ENCODE data around the gene FBXL19. TPM values are rescaled to one million over a fixed set of nuclear protein-coding genes. Genes with fewer than 3 reads are reported as not detected.

The FBXL19 gene
- polyA plus RNA-seq, 2 of the 4 experiments (the other 2 are of a cell fraction), result 5.6 to 21.5 TPM

DNA sequence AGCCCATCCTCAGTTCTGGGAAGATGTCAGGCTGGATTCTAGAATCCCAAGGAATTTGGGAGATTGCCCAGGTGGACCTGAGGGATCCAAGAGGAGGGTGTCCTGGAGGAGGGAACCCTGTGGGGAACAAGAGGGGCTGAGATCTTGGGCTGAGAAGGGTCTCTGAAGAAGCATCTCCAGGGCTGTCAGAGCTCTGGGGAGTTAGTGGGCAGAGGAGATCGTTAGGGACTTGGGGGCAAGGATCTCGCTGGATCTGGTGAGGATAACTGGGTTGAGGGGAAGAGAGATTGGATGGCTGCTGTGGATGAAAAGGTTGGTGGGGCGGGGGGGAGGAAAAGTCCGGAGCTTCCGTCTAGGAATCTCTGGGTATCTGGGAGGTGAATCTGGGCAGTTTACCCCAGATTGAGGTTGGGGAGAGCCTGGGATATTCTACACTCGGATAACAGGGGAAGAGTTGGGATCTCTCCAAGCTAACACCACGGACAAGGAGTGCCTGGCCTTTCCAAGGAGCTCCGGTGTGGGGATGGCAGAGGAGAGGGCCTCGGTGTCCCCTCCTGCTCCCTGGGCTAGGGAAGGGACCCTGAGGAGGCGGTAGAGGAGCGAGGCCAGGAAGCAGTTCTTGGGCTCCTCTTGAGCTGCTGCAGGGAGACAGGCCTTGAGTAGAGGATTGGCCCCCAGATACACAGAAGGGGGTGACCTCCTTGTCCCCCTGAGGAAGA lies 1.7 kb downstream of the FBXL19 start:
- POLR2A ChIA-PET, result no interaction called here
- Histone ChIP-seq H3K27ac (peak overlapping the region; percentile 95 to 99; a peak in 5 of 6 replicates), H3K4me1 (peaks cover 15% of the 10 kb centered on the region; the same call in 2 of the 3 replicates), H3K9me3 (no peaks in the 10 kb centered on the region), H3K4me3 (peak overlapping the region; percentile 87), H3K4me2 (peak overlapping the region; percentile 97)
- FAIRE-seq, result no peak
- DNase-seq (ENCODE audit: low read depth in 1 of 2, low spot score in 1 of 2), result no peak
- WGBS (ENCODE audit: missing lambda C conversion rate), result 79% methylated on average over 11 of the region's 11 CpGs
- no peak for ATAC-seq
- TF ChIP-seq RNF2 (IDR thresholded peaks at IDR 0.05; ENCODE audit: borderline replicate concordance, low read depth) (no peak), EHMT2 (IDR thresholded peaks at IDR 0.05; ENCODE audit: low read depth) (no peak), KDM1A (IDR thresholded peaks at IDR 0.05; ENCODE audit: low read depth) (no peak), NR3C1 (IDR thresholded peaks at IDR 0.05) (no peak)
- TF ChIP-seq, protein P1, sequence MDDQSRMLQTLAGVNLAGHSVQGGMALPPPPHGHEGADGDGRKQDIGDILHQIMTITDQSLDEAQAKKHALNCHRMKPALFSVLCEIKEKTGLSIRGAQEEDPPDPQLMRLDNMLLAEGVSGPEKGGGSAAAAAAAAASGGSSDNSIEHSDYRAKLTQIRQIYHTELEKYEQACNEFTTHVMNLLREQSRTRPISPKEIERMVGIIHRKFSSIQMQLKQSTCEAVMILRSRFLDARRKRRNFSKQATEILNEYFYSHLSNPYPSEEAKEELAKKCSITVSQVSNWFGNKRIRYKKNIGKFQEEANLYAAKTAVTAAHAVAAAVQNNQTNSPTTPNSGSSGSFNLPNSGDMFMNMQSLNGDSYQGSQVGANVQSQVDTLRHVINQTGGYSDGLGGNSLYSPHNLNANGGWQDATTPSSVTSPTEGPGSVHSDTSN (IDR thresholded peaks at IDR 0.05), result no peak
- CTCF ChIA-PET, result interaction anchor here (1.0 to 12.2 kb wide), 4 partner anchors 10 to 81 kb away, joined by 4 to 134 read pairs (median 8); no protein-coding TSS in a partner anchor

- POLR2A ChIA-PET, result no interaction called here
- 94% methylated on average over 26 of the region's 26 CpGs for WGBS (ENCODE audit: missing lambda C conversion rate)
- CTCF ChIA-PET, result interaction anchor here (1.9 to 12.2 kb wide), 4 partner anchors 9 to 28 kb away, joined by 6 to 134 read pairs (median 8); no protein-coding TSS in a partner anchor
- H3K9me3 ChIP-seq, result no peaks in the 10 kb centered on the region
- FAIRE-seq (no peak), ATAC-seq (no peak), DNase-seq (ENCODE audit: low read depth in 1 of 2, low spot score in 1 of 2) (no peak)
- TF ChIP-seq, protein P1 (IDR thresholded peaks at IDR 0.05), result no peak
- TF ChIP-seq BCL3 (IDR thresholded peaks at IDR 0.05) (no peak), ZSCAN20 (CRISPR knock-in tag; IDR thresholded peaks at IDR 0.05) (no peak), GATA3 (IDR thresholded peaks at IDR 0.05; ENCODE audit: borderline replicate concordance) (no peak), NPAS2 (CRISPR knock-in tag; IDR thresholded peaks at IDR 0.05; ENCODE audit: borderline replicate concordance) (no peak), HOXA7 (CRISPR knock-in tag; IDR thresholded peaks at IDR 0.05) (no peak), JUNB (IDR thresholded peaks at IDR 0.05) (no peak), ESRRA (IDR thresholded peaks at IDR 0.05; ENCODE audit: borderline replicate concordance, low read length) (no peak), RCOR1 (IDR thresholded peaks at IDR 0.05; ENCODE audit: low read depth, low read length) (no peak), REST (IDR thresholded peaks at IDR 0.05) (no peak), POLR2AphosphoS2 (conservative IDR thresholded peaks at IDR 0.05; ENCODE audit: low read length) (no peak), EHMT2 (IDR thresholded peaks at IDR 0.05; ENCODE audit: low read depth) (no peak), MAFK (IDR thresholded peaks at IDR 0.05; ENCODE audit: partially characterized antibody) (no peak), BHLHE40 (IDR thresholded peaks at IDR 0.05; ENCODE audit: low read depth, low read length) (no peak), MAZ (IDR thresholded peaks at IDR 0.05; ENCODE audit: borderline replicate concordance, low read depth, low read length) (no peak)
- TF ChIP-seq, protein P2, sequence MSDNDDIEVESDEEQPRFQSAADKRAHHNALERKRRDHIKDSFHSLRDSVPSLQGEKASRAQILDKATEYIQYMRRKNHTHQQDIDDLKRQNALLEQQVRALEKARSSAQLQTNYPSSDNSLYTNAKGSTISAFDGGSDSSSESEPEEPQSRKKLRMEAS (IDR thresholded peaks at IDR 0.05), result no peak
- TF ChIP-seq, protein P3, sequence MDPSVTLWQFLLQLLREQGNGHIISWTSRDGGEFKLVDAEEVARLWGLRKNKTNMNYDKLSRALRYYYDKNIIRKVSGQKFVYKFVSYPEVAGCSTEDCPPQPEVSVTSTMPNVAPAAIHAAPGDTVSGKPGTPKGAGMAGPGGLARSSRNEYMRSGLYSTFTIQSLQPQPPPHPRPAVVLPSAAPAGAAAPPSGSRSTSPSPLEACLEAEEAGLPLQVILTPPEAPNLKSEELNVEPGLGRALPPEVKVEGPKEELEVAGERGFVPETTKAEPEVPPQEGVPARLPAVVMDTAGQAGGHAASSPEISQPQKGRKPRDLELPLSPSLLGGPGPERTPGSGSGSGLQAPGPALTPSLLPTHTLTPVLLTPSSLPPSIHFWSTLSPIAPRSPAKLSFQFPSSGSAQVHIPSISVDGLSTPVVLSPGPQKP (IDR thresholded peaks at IDR 0.05; ENCODE audit: low read depth, low read length), result no peak
- TF ChIP-seq, protein P4, sequence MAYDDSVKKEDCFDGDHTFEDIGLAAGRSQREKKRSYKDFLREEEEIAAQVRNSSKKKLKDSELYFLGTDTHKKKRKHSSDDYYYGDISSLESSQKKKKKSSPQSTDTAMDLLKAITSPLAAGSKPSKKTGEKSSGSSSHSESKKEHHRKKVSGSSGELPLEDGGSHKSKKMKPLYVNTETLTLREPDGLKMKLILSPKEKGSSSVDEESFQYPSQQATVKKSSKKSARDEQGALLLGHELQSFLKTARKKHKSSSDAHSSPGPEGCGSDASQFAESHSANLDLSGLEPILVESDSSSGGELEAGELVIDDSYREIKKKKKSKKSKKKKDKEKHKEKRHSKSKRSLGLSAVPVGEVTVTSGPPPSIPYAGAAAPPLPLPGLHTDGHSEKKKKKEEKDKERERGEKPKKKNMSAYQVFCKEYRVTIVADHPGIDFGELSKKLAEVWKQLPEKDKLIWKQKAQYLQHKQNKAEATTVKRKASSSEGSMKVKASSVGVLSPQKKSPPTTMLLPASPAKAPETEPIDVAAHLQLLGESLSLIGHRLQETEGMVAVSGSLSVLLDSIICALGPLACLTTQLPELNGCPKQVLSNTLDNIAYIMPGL (CRISPR knock-in tag; IDR thresholded peaks at IDR 0.05; ENCODE audit: borderline replicate concordance), result no peak
- peaks cover 15% of the 10 kb centered on the region; the same call in 2 of the 3 replicates for H3K4me1 ChIP-seq
- H3K4me3 ChIP-seq, result no peak overlapping the region
- peak overlapping the region; percentile 97; the same call in 2 of the 3 replicates for H3K4me2 ChIP-seq
- H3K27ac ChIP-seq, result no peak overlapping the region
Measured at GRCh38 chr16:30925632-30925987, 2.2 kb downstream of the FBXL19 start.

Measured in A549 (cell line).